ENCODE data around the gene LYL1.

The LYL1 gene

DNA sequence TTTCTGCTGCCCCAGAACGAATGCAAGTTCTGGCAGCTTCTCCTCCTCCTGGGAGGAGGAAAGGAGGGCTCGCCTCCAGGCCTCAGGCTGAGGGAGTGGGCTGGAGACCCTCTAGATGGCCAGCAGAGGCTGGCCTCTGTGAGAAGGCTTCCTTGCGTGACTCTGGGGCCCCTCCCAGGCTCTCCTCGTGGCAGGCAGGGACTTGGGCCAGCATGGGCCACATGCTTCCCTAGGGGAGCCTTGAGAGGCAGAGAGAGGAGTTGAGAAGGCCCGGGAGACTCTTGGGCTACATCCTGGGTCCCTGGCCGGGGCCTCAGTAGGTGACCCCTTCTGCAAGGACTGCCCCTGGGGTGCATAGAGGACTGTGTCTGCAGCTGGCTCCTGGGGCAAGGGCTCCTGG, 25.9 kb downstream of the LYL1 start:
- TF ChIP-seq, protein P1, sequence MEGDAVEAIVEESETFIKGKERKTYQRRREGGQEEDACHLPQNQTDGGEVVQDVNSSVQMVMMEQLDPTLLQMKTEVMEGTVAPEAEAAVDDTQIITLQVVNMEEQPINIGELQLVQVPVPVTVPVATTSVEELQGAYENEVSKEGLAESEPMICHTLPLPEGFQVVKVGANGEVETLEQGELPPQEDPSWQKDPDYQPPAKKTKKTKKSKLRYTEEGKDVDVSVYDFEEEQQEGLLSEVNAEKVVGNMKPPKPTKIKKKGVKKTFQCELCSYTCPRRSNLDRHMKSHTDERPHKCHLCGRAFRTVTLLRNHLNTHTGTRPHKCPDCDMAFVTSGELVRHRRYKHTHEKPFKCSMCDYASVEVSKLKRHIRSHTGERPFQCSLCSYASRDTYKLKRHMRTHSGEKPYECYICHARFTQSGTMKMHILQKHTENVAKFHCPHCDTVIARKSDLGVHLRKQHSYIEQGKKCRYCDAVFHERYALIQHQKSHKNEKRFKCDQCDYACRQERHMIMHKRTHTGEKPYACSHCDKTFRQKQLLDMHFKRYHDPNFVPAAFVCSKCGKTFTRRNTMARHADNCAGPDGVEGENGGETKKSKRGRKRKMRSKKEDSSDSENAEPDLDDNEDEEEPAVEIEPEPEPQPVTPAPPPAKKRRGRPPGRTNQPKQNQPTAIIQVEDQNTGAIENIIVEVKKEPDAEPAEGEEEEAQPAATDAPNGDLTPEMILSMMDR (IDR thresholded peaks at IDR 0.05), result no peak

DNA sequence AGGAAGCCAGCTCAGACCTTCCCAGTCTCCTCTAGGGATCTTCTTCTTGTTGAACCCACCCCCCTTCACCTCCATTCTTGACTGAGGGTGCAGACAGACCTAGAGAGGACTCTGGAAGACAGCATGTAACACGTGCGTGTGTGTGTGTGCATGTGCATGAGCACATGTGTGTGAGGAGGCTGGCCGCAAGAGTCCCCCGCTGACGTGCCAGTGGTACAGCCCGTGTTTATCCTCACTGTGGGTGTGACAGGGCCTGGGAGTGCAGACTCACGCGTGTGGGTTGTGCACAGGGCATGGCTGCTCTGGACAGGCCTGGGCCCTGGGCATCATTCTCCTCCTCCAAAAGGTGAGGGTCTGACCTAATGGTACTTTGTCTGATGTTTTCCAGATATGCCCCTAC, 26.3 kb downstream of the LYL1 start:
- TF ChIP-seq, protein P1 (IDR thresholded peaks at IDR 0.05), result no peak

DNA sequence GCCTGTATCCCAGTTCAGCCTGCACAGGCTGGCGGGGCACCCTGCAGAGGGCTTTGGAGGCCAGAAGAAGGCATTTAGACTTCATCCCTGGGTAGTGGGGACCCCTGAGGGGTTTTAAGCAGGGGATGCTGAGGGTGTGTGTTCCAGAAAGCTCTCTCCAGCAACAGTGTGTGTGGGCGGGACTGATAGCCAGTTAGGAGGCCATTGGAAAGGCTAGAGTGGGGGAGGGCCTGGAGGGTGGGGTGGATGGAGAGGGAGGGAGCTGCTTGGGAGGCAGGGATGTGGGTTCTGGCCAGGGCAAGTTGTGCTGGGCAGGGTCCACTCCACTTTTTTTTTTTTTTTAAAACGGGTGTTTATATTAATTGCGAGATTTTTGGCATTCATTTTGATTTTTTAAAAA, 28.3 kb downstream of the LYL1 start:
- TF ChIP-seq, protein P1 (IDR thresholded peaks at IDR 0.05), result no peak

DNA sequence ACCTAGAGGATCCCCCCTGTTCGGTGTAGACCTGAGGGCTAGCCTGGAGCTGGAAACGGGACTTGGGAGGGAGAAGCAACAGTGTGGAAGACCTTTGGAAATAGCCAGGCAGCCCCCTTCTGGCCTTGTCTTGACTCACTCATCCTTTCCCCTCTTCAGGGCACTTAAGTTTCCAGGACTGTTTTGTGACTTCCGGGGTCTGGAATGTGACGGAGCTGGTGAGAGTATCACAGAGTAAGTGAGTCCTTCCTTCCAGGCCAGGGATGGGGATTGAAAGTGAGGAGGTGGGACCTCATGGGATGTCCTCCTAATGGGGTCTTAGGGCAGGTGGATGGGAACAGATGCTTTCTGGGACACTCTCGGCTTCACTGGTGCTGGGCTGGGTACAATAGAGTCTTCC, 29.4 kb downstream of the LYL1 start:
- TF ChIP-seq, protein P1 (IDR thresholded peaks at IDR 0.05), result no peak

DNA sequence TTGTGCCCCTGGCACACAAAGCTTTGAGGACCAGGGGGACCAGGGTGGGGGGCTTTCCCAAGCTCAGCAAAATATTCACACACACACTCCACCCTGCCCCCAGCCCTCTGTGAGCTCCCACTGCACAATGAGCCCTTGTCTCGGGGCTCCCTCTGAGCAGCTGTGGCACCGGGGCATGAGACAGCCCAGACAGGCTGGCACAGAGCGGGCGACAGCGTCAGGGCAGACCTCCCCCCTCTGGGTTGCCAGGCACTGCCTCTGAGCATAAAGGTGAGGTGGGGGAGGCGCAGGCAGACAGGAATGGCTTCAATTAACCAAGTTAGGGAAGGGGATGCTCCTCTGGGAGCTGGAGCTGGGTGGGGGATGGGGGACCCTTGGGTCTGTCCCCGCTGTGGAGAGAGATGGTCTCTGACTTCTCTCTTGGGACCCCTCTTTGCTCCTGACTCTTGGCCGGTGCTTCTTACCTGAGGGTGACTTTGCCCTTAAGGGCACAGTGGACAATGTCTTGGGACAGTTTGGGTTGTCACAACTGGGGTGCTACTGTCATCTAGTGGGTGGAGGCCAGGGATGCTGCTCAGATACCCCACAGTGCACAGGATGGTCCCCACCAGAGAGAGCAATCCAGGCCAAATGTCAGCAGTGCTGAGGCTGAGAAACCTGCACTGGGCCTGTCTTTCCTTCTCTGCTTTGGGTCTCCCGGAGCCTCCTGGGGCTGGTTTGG, 30.3 kb downstream of the LYL1 start:
- TF ChIP-seq, protein P1 (IDR thresholded peaks at IDR 0.05), result no peak

DNA sequence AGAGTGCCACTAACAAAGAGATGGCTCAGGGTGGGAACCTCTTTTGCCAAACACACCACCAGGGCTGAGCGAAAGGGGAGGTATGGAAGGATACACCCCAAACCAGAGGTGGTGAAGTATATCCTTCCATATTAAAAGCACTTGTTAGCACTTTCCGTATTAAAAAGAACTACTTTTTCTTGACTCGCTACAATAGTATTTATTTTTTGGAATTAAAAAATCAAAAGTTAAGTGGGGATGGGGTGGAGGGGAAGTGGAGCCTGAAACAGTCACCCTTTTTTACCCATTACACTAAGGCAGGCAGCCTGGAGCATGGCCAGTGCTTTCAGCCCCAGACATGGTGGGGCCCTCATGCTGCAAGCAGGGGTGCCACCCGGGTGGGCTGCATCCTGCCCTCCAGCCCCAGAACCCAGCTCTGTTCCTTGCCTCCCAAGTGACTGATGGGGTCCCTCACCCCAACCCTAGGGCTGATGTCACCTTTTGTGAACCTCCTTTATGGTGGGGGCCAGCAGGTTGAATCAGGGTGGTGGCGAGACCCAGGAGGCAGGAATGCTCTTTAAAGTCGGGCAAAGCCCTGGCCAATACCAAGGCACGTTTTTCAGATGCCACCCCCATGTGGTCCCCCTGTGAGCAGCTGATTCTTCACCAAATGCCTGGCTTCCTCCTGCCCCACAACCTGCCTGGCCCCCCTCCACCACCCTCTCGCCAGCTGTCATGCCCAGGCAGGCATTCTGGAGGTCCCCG, 31.0 kb downstream of the LYL1 start:
- TF ChIP-seq, protein P1 (IDR thresholded peaks at IDR 0.05), result no peak

DNA sequence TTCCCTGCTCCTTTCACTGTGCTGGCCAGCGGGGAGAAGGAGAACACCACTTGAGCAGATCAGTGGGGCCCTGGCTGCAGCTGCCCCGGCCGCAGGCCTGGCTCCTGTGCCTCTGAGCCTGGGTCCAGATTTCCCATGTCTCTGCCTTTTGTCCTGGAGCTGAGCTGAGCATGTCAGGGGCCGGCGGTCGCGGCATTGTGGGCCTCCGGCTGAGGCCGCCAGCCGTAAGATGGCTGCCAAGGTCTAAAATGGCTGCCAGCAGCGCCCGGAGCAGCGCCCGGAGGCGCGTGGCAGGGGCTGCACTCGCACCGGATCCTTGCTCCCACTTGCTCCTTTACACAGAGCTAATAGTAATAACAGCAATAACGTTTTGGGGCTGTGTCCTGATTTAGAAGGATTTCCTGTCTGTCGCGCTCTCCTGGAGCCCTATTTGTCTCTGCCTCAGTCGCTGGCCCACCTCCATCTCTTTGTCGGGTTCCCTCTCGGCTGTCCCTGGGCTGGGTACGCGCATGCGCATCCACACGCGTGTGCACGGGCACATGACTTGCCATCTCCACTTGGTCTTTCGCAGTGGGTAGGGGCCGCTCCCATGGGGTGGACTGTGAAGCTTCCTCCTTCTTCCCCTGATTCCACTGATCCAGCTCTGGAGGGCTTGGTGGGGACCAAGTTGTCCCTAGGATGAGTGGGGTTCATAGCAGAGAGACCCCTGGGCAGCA, 32.1 kb downstream of the LYL1 start:
- TF ChIP-seq, protein P1 (IDR thresholded peaks at IDR 0.05), result no peak

All from LNCAP (cell line).